GM23248 (cell line): Measurements from ENCODE around the gene HAO2.
"Not testable (repeated sequence)": the region's sequence is repeated elsewhere in the genome, so short reads cannot be mapped to it uniquely, and the experiment has no call there.

Experiments
- EZH2 ChIP-seq: fragments of 200-600 bp; sonication (generic); IDR thresholded peaks from 2 replicates; pipeline ENCODE4 v1.6.1; 2018; ENCODE audit warnings: antibody characterized with exemption, mild to moderate bottlenecking; ENCODE audit not compliant: insufficient read depth, poor library complexity, severe bottlenecking
- EZH2phosphoT487 ChIP-seq: fragments of 200-600 bp; sonication (generic); IDR thresholded peaks from 2 replicates; pipeline ENCODE4 v1.6.1; 2018; ENCODE audit warnings: antibody characterized with exemption, moderate library complexity, mild to moderate bottlenecking, low read depth; ENCODE audit not compliant: insufficient read depth

DNA sequence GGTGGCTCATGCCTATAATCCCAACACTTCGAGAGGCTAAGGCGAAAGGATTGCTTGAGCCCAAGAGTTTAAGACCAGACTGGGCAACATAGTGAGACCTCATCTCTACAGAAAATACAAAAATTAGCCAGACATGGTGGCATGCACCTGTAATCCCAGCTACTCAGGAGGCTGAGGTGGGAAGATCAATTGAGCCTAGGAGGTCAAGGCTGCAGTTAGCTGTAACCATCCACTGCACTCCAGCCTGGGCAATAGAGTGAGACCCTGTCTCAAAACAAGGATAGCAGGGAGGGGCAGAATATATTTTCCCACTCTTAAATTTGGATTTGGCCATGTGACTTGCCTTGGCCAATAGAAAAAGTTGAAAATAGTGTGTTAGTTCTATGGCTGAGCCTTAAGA lies 17.7 kb upstream of the HAO2 start:
- TF ChIP-seq EZH2, EZH2phosphoT487: not testable (repeated sequence)
